GM23248 (cell line): Measurements from ENCODE around the gene CGNL1.

Source experiments
- EZH2 ChIP-seq: fragments of 200-600 bp; sonication (generic); IDR thresholded peaks from 2 replicates; pipeline ENCODE4 v1.6.1; 2018; ENCODE audit warnings: antibody characterized with exemption, mild to moderate bottlenecking; ENCODE audit not compliant: insufficient read depth, poor library complexity, severe bottlenecking
- EZH2phosphoT487 ChIP-seq: fragments of 200-600 bp; sonication (generic); IDR thresholded peaks from 2 replicates; pipeline ENCODE4 v1.6.1; 2018; ENCODE audit warnings: antibody characterized with exemption, moderate library complexity, mild to moderate bottlenecking, low read depth; ENCODE audit not compliant: insufficient read depth

DNA sequence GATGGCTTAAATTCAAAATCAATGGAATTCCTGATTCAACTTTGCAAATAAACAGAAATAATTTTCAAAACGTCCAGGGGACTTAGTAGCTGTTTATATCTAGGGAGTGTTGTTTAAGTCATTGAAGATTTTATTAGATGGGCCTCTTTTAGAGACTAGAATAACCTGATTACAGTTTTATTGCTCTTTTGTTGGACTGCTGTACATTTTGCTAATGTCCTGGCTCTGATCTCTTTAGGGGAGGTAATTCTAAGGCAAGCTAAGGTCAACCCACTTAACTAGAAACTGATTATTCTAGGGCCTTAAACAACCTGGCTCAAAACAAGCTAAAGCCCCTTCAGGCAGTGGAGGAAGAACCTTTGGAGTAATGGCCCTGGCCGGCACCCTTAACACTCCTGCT is 153.4 kb downstream of the CGNL1 start:
- TF ChIP-seq EZH2 (no peak), EZH2phosphoT487 (no peak)
